Liver (tissue), 9 donors: ENCODE results near the gene DAPK1. TPM values are rescaled to one million over a fixed set of nuclear protein-coding genes. Genes with fewer than 3 reads are reported as not detected.

ENCODE experiments used
- DNase-seq: peaks from one replicate; pipeline ENCODE4 v3.0.0-alpha.2; 2017; ENCODE audit warnings: low spot score
- H3K27ac ChIP-seq, 2 donors: one replicate each; pipeline ENCODE4 v1.7.0; 2013; ENCODE audit warnings: inconsistent platforms in 2 of 2, low read length in 2 of 2, control low read depth in 1 of 2, low read depth in 1 of 2, mild to moderate bottlenecking in 1 of 2
- H3K27me3 ChIP-seq, 4 donors: one replicate each; pipeline versions ENCODE4 v1.6.1 to v1.7.0; 2013; ENCODE audit warnings: low read length in 3 of 4, inconsistent platforms in 1 of 4, mild to moderate bottlenecking in 1 of 4, moderate library complexity in 1 of 4; ENCODE audit not compliant: control insufficient read depth in 4 of 4, insufficient read depth in 4 of 4
- H3K36me3 ChIP-seq, 4 donors: one replicate each; pipeline versions ENCODE4 v1.6.1 to v1.7.0; 2013; ENCODE audit warnings: low read length in 3 of 4, mild to moderate bottlenecking in 3 of 4, low read depth in 1 of 4, moderate library complexity in 1 of 4; ENCODE audit not compliant: control insufficient read depth in 4 of 4, insufficient read depth in 3 of 4
- H3K4me1 ChIP-seq, 4 donors: one replicate each; pipeline versions ENCODE4 v1.6.1 to v1.7.0; 2013; ENCODE audit warnings: low read length in 3 of 4, mild to moderate bottlenecking in 3 of 4, moderate library complexity in 1 of 4; ENCODE audit not compliant: control insufficient read depth in 4 of 4, insufficient read depth in 4 of 4
- H3K4me3 ChIP-seq, 3 donors: one replicate each; pipeline versions ENCODE4 v1.6.1 to v1.7.0; 2013; ENCODE audit warnings: low read length in 3 of 3, control low read depth in 1 of 3, low read depth in 1 of 3, mild to moderate bottlenecking in 1 of 3
- H3K9ac ChIP-seq, 2 donors: one replicate each; pipeline ENCODE4 v1.7.0; 2013; ENCODE audit warnings: low read length in 2 of 2, mild to moderate bottlenecking in 2 of 2, moderate library complexity in 2 of 2, control low read depth in 1 of 2, low read depth in 1 of 2
- H3K9me3 ChIP-seq, 4 donors: one replicate each; pipeline versions ENCODE4 v1.6.1 to v1.7.0; 2013; ENCODE audit warnings: low read length in 3 of 4; ENCODE audit not compliant: control insufficient read depth in 4 of 4
- CTCF ChIP-seq: fragments of 150-350 bp; IDR thresholded peaks from 2 replicates; pipeline ENCODE4 v1.5.1; 2017; ENCODE audit warnings: improper control_type of control experiment, low read depth, low read length; ENCODE audit not compliant: missing input control
- EGR1 ChIP-seq, 2 donors: IDR thresholded peaks; 2 replicates each; pipeline ENCODE4 v1.6.1; 2016 to 2018; ENCODE audit warnings: antibody characterized with exemption in 2 of 2, low read depth in 2 of 2
- FOXA1 ChIP-seq: IDR thresholded peaks from 2 replicates; pipeline ENCODE4 v1.6.1; 2016; ENCODE audit warnings: antibody characterized with exemption
- FOXA2 ChIP-seq: IDR thresholded peaks from 2 replicates; pipeline ENCODE4 v1.6.1; 2016; ENCODE audit warnings: antibody characterized with exemption
- GABPA ChIP-seq, 2 donors: IDR thresholded peaks in 1 of 2; conservative IDR thresholded peaks in 1 of 2; 2 replicates each; pipeline ENCODE4 v1.6.1; 2016; ENCODE audit warnings: antibody characterized with exemption in 2 of 2, mild to moderate bottlenecking in 1 of 2, moderate library complexity in 1 of 2
- HNF4A ChIP-seq, 2 donors: conservative IDR thresholded peaks; 2 replicates each; pipeline ENCODE4 v1.6.1; 2016; ENCODE audit warnings: antibody characterized with exemption in 2 of 2, mild to moderate bottlenecking in 2 of 2
- HNF4G ChIP-seq: IDR thresholded peaks from 2 replicates; pipeline ENCODE4 v1.6.1; 2016; ENCODE audit warnings: antibody characterized with exemption
- JUND ChIP-seq, 2 donors: IDR thresholded peaks; 2 replicates each; pipeline ENCODE4 v1.6.1; 2016; ENCODE audit warnings: antibody characterized with exemption in 2 of 2
- NR2F2 ChIP-seq: IDR thresholded peaks from 2 replicates; pipeline ENCODE4 v1.6.1; 2016; ENCODE audit warnings: antibody characterized with exemption
- RAD21 ChIP-seq, 2 donors: IDR thresholded peaks; 2 replicates each; pipeline ENCODE4 v1.6.1; 2016; ENCODE audit warnings: antibody characterized with exemption in 2 of 2, mild to moderate bottlenecking in 2 of 2
- RXRA ChIP-seq, 2 donors: IDR thresholded peaks; 2 replicates each; pipeline ENCODE4 v1.6.1; 2017 to 2018; ENCODE audit warnings: antibody characterized with exemption in 2 of 2, mild to moderate bottlenecking in 1 of 2
- SP1 ChIP-seq: IDR thresholded peaks from 2 replicates; pipeline ENCODE4 v1.6.1; 2018; ENCODE audit warnings: antibody characterized with exemption, mild to moderate bottlenecking
- TAF1 ChIP-seq: conservative IDR thresholded peaks from 2 replicates; pipeline ENCODE4 v1.6.1; 2016; ENCODE audit warnings: antibody characterized with exemption, mild to moderate bottlenecking
- YY1 ChIP-seq: IDR thresholded peaks from 2 replicates; pipeline ENCODE4 v1.6.1; 2016; ENCODE audit warnings: antibody characterized with exemption, mild to moderate bottlenecking
- ZBTB33 ChIP-seq: IDR thresholded peaks from 2 replicates; pipeline ENCODE4 v1.6.1; 2016; ENCODE audit warnings: antibody characterized with exemption
- WGBS: extraction: QIAGEN DNeasy Blood & Tissue Kit; methylation state at CpG from one replicate; pipeline ENCODE4 v1.1.7; 2013; 5-methylcytosine and 5-hydroxymethylcytosine counted together
- polyA plus RNA-seq, 2 donors: library from polyadenylated mRNA; stranded (reverse) in 1 of 2; unstranded in 1 of 2; fragments of 200-250 nt in 1 of 2; fragments of >200 nt in 1 of 2; fragmentation: Nextera tagmentation in 1 of 2; extraction: Ambion mirVana in 1 of 2; gene quantifications; one replicate each; pipeline versions ENCODE4 v1.2.1 to v1.2.3, GENCODE V29; 2013 to 2015
- total RNA-seq, 2 donors: library from RNA; depleted of rRNA; stranded (reverse); fragments of >200 nt; gene quantifications; one replicate each; pipeline ENCODE4 v1.2.3, GENCODE V29; 2014
- TF ChIP-seq, protein P1 (sequence below): IDR thresholded peaks from 2 replicates; pipeline ENCODE4 v1.6.1; 2016; ENCODE audit warnings: antibody characterized with exemption
- TF ChIP-seq, protein P2 (sequence below): IDR thresholded peaks from 2 replicates; pipeline ENCODE4 v1.6.1; 2016; ENCODE audit warnings: antibody characterized with exemption, mild to moderate bottlenecking
- TF ChIP-seq, protein P3 (sequence below): IDR thresholded peaks from 2 replicates; pipeline ENCODE4 v1.6.1; 2016; ENCODE audit warnings: antibody characterized with exemption
- donor health status: healthy.
- donor health status: healthy.
- donor health status: healthy.
- donor health status: healthy.
- donor health status: healthy.

Gene DAPK1
- total and polyA plus RNA-seq, 4 donors: 14.0 to 40.8 (median 21.8) TPM

- peak overlapping the region; percentile 67 to 75 for H3K27ac ChIP-seq
- WGBS: 26% methylated on average over 5 of the region's 5 CpGs
Observed at GRCh38 chr9:87640385-87640795, 142.7 kb downstream of the DAPK1 start.

More at GRCh38 chr9:87640385-87640795, 142.7 kb downstream of the DAPK1 start:
- TF ChIP-seq YY1 (peak; percentile 48), GABPA (IDR thresholded peaks at IDR 0.05 in 1 of 2, conservative IDR thresholded peaks at IDR 0.05 in 1 of 2) (no peak), JUND (IDR thresholded peaks at IDR 0.05) (peak in 1 of 2 donors; percentile 64), RXRA (IDR thresholded peaks at IDR 0.05) (peak; percentile 86 to 90), SP1 (peak; percentile 87), FOXA1 (peak; percentile 47), NR2F2 (peak; percentile 33), RAD21 (IDR thresholded peaks at IDR 0.05) (peak; percentile 65 to 80), ZBTB33 (peak; percentile 58), CTCF (no peak), HNF4A (conservative IDR thresholded peaks at IDR 0.05) (peak; percentile 87 to 88), EGR1 (IDR thresholded peaks at IDR 0.05; ENCODE audit: low read depth in 2 of 2) (peak in 1 of 2 donors; percentile 49), HNF4G (peak; percentile 45), FOXA2 (peak; percentile 68), TAF1 (no peak)
- TF ChIP-seq, protein P1, sequence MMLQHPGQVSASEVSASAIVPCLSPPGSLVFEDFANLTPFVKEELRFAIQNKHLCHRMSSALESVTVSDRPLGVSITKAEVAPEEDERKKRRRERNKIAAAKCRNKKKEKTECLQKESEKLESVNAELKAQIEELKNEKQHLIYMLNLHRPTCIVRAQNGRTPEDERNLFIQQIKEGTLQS: peak; percentile 83
- TF ChIP-seq, protein P2, sequence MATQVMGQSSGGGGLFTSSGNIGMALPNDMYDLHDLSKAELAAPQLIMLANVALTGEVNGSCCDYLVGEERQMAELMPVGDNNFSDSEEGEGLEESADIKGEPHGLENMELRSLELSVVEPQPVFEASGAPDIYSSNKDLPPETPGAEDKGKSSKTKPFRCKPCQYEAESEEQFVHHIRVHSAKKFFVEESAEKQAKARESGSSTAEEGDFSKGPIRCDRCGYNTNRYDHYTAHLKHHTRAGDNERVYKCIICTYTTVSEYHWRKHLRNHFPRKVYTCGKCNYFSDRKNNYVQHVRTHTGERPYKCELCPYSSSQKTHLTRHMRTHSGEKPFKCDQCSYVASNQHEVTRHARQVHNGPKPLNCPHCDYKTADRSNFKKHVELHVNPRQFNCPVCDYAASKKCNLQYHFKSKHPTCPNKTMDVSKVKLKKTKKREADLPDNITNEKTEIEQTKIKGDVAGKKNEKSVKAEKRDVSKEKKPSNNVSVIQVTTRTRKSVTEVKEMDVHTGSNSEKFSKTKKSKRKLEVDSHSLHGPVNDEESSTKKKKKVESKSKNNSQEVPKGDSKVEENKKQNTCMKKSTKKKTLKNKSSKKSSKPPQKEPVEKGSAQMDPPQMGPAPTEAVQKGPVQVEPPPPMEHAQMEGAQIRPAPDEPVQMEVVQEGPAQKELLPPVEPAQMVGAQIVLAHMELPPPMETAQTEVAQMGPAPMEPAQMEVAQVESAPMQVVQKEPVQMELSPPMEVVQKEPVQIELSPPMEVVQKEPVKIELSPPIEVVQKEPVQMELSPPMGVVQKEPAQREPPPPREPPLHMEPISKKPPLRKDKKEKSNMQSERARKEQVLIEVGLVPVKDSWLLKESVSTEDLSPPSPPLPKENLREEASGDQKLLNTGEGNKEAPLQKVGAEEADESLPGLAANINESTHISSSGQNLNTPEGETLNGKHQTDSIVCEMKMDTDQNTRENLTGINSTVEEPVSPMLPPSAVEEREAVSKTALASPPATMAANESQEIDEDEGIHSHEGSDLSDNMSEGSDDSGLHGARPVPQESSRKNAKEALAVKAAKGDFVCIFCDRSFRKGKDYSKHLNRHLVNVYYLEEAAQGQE: peak; percentile 33
- TF ChIP-seq, protein P3, sequence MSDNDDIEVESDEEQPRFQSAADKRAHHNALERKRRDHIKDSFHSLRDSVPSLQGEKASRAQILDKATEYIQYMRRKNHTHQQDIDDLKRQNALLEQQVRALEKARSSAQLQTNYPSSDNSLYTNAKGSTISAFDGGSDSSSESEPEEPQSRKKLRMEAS: peak; percentile 41
- H3K4me3 ChIP-seq: no peak overlapping the region
- no peak for DNase-seq
- no peaks in the 10 kb centered on the region for H3K9me3 ChIP-seq
- H3K9ac ChIP-seq: no peak overlapping the region
- no peaks in the 10 kb centered on the region for H3K27me3 ChIP-seq
- peaks cover 0 to 5% (median 1%) of the 10 kb centered on the region in 4 donors for H3K36me3 ChIP-seq
- peaks cover 9 to 44% (median 43%) of the 10 kb centered on the region in 4 donors for H3K4me1 ChIP-seq
